Loucy (cell line): Measurements from ENCODE around the gene NEDD4L.

Experiments
- CTCF ChIP-seq: fragments of 200-600 bp; sonication (generic); conservative IDR thresholded peaks from 2 replicates; pipeline ENCODE4 v1.5.1; 2014; ENCODE audit warnings: mild to moderate bottlenecking, antibody characterized with exemption, low read length
- EZH2phosphoT487 ChIP-seq: fragments of 200-600 bp; IDR thresholded peaks from 2 replicates; pipeline ENCODE4 v1.6.1; 2018; ENCODE audit warnings: antibody characterized with exemption, mild to moderate bottlenecking, moderate library complexity, borderline replicate concordance

GRCh38 chr18:58186258-58186948 is 142.4 kb downstream of the NEDD4L start:
- no peak for TF ChIP-seq EZH2phosphoT487
- no peak for TF ChIP-seq CTCF
